Liver (tissue), 9 donors: ENCODE data around the gene SLC27A5. TPM values are rescaled to one million over a fixed set of nuclear protein-coding genes. Genes with fewer than 3 reads are reported as not detected.

Experiments
- DNase-seq: peaks from one replicate; pipeline ENCODE4 v3.0.0-alpha.2; 2017; ENCODE audit warnings: low spot score
- H3K27ac ChIP-seq, 2 donors: one replicate each; pipeline ENCODE4 v1.7.0; 2013; ENCODE audit warnings: inconsistent platforms in 2 of 2, low read length in 2 of 2, control low read depth in 1 of 2, low read depth in 1 of 2, mild to moderate bottlenecking in 1 of 2
- H3K27me3 ChIP-seq, 4 donors: one replicate each; pipeline versions ENCODE4 v1.6.1 to v1.7.0; 2013; ENCODE audit warnings: low read length in 3 of 4, inconsistent platforms in 1 of 4, mild to moderate bottlenecking in 1 of 4, moderate library complexity in 1 of 4; ENCODE audit not compliant: control insufficient read depth in 4 of 4, insufficient read depth in 4 of 4
- H3K36me3 ChIP-seq, 4 donors: one replicate each; pipeline versions ENCODE4 v1.6.1 to v1.7.0; 2013; ENCODE audit warnings: low read length in 3 of 4, mild to moderate bottlenecking in 3 of 4, low read depth in 1 of 4, moderate library complexity in 1 of 4; ENCODE audit not compliant: control insufficient read depth in 4 of 4, insufficient read depth in 3 of 4
- H3K4me1 ChIP-seq, 4 donors: one replicate each; pipeline versions ENCODE4 v1.6.1 to v1.7.0; 2013; ENCODE audit warnings: low read length in 3 of 4, mild to moderate bottlenecking in 3 of 4, moderate library complexity in 1 of 4; ENCODE audit not compliant: control insufficient read depth in 4 of 4, insufficient read depth in 4 of 4
- H3K4me3 ChIP-seq, 3 donors: one replicate each; pipeline versions ENCODE4 v1.6.1 to v1.7.0; 2013; ENCODE audit warnings: low read length in 3 of 3, control low read depth in 1 of 3, low read depth in 1 of 3, mild to moderate bottlenecking in 1 of 3
- H3K9ac ChIP-seq, 2 donors: one replicate each; pipeline ENCODE4 v1.7.0; 2013; ENCODE audit warnings: low read length in 2 of 2, mild to moderate bottlenecking in 2 of 2, moderate library complexity in 2 of 2, control low read depth in 1 of 2, low read depth in 1 of 2
- H3K9me3 ChIP-seq, 4 donors: one replicate each; pipeline versions ENCODE4 v1.6.1 to v1.7.0; 2013; ENCODE audit warnings: low read length in 3 of 4; ENCODE audit not compliant: control insufficient read depth in 4 of 4
- EGR1 ChIP-seq, 2 donors: IDR thresholded peaks; 2 replicates each; pipeline ENCODE4 v1.6.1; 2016 to 2018; ENCODE audit warnings: antibody characterized with exemption in 2 of 2, low read depth in 2 of 2
- FOXA1 ChIP-seq: IDR thresholded peaks from 2 replicates; pipeline ENCODE4 v1.6.1; 2016; ENCODE audit warnings: antibody characterized with exemption
- FOXA2 ChIP-seq: IDR thresholded peaks from 2 replicates; pipeline ENCODE4 v1.6.1; 2016; ENCODE audit warnings: antibody characterized with exemption
- GABPA ChIP-seq, 2 donors: IDR thresholded peaks in 1 of 2; conservative IDR thresholded peaks in 1 of 2; 2 replicates each; pipeline ENCODE4 v1.6.1; 2016; ENCODE audit warnings: antibody characterized with exemption in 2 of 2, mild to moderate bottlenecking in 1 of 2, moderate library complexity in 1 of 2
- HNF4A ChIP-seq, 2 donors: conservative IDR thresholded peaks; 2 replicates each; pipeline ENCODE4 v1.6.1; 2016; ENCODE audit warnings: antibody characterized with exemption in 2 of 2, mild to moderate bottlenecking in 2 of 2
- HNF4G ChIP-seq: IDR thresholded peaks from 2 replicates; pipeline ENCODE4 v1.6.1; 2016; ENCODE audit warnings: antibody characterized with exemption
- JUND ChIP-seq, 2 donors: IDR thresholded peaks; 2 replicates each; pipeline ENCODE4 v1.6.1; 2016; ENCODE audit warnings: antibody characterized with exemption in 2 of 2
- NR2F2 ChIP-seq: IDR thresholded peaks from 2 replicates; pipeline ENCODE4 v1.6.1; 2016; ENCODE audit warnings: antibody characterized with exemption
- RAD21 ChIP-seq, 2 donors: IDR thresholded peaks; 2 replicates each; pipeline ENCODE4 v1.6.1; 2016; ENCODE audit warnings: antibody characterized with exemption in 2 of 2, mild to moderate bottlenecking in 2 of 2
- RXRA ChIP-seq, 2 donors: IDR thresholded peaks; 2 replicates each; pipeline ENCODE4 v1.6.1; 2017 to 2018; ENCODE audit warnings: antibody characterized with exemption in 2 of 2, mild to moderate bottlenecking in 1 of 2
- SP1 ChIP-seq: IDR thresholded peaks from 2 replicates; pipeline ENCODE4 v1.6.1; 2018; ENCODE audit warnings: antibody characterized with exemption, mild to moderate bottlenecking
- TAF1 ChIP-seq: conservative IDR thresholded peaks from 2 replicates; pipeline ENCODE4 v1.6.1; 2016; ENCODE audit warnings: antibody characterized with exemption, mild to moderate bottlenecking
- YY1 ChIP-seq: IDR thresholded peaks from 2 replicates; pipeline ENCODE4 v1.6.1; 2016; ENCODE audit warnings: antibody characterized with exemption, mild to moderate bottlenecking
- WGBS: extraction: QIAGEN DNeasy Blood & Tissue Kit; methylation state at CpG from one replicate; pipeline ENCODE4 v1.1.7; 2013; 5-methylcytosine and 5-hydroxymethylcytosine counted together
- polyA plus RNA-seq, 2 donors: library from polyadenylated mRNA; stranded (reverse) in 1 of 2; unstranded in 1 of 2; fragments of 200-250 nt in 1 of 2; fragments of >200 nt in 1 of 2; fragmentation: Nextera tagmentation in 1 of 2; extraction: Ambion mirVana in 1 of 2; gene quantifications; one replicate each; pipeline versions ENCODE4 v1.2.1 to v1.2.3, GENCODE V29; 2013 to 2015
- total RNA-seq, 2 donors: library from RNA; depleted of rRNA; stranded (reverse); fragments of >200 nt; gene quantifications; one replicate each; pipeline ENCODE4 v1.2.3, GENCODE V29; 2014
- TF ChIP-seq, protein P1 (sequence below): fragments of 150-350 bp; IDR thresholded peaks from 2 replicates; pipeline ENCODE4 v1.5.1; 2017; ENCODE audit warnings: improper control_type of control experiment, low read depth, low read length; ENCODE audit not compliant: missing input control
- TF ChIP-seq, protein P2 (sequence below): IDR thresholded peaks from 2 replicates; pipeline ENCODE4 v1.6.1; 2016; ENCODE audit warnings: antibody characterized with exemption
- TF ChIP-seq, protein P3 (sequence below): IDR thresholded peaks from 2 replicates; pipeline ENCODE4 v1.6.1; 2016; ENCODE audit warnings: antibody characterized with exemption
- TF ChIP-seq, protein P4 (sequence below): IDR thresholded peaks from 2 replicates; pipeline ENCODE4 v1.6.1; 2016; ENCODE audit warnings: antibody characterized with exemption, mild to moderate bottlenecking
- TF ChIP-seq, protein P5 (sequence below): IDR thresholded peaks from 2 replicates; pipeline ENCODE4 v1.6.1; 2016; ENCODE audit warnings: antibody characterized with exemption
- donor health status: healthy.
- donor health status: healthy.
- donor health status: healthy.
- donor health status: healthy.
- donor health status: healthy.

SLC27A5 gene
- total and polyA plus RNA-seq, 4 donors: 31.9 to 395 (median 321) TPM

DNA sequence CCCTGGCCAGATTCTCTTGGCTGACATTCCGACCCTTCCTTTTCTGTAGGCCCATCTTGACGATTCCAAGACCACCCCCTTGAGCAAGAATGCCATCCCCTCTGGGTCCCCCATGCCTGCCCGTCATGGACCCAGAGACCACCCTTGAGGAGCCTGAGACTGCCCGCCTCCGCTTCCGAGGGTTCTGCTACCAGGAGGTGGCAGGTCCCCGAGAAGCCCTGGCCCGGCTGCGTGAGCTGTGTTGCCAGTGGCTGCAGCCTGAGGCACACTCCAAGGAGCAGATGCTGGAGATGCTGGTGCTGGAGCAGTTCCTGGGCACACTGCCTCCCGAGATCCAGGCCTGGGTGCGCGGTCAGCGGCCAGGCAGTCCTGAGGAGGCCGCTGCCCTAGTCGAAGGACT lies 34.7 kb downstream of the SLC27A5 start (continued):
- TF ChIP-seq, protein P1, sequence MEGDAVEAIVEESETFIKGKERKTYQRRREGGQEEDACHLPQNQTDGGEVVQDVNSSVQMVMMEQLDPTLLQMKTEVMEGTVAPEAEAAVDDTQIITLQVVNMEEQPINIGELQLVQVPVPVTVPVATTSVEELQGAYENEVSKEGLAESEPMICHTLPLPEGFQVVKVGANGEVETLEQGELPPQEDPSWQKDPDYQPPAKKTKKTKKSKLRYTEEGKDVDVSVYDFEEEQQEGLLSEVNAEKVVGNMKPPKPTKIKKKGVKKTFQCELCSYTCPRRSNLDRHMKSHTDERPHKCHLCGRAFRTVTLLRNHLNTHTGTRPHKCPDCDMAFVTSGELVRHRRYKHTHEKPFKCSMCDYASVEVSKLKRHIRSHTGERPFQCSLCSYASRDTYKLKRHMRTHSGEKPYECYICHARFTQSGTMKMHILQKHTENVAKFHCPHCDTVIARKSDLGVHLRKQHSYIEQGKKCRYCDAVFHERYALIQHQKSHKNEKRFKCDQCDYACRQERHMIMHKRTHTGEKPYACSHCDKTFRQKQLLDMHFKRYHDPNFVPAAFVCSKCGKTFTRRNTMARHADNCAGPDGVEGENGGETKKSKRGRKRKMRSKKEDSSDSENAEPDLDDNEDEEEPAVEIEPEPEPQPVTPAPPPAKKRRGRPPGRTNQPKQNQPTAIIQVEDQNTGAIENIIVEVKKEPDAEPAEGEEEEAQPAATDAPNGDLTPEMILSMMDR: no peak
- TF ChIP-seq NR2F2 (no peak), EGR1 (IDR thresholded peaks at IDR 0.05; ENCODE audit: low read depth in 2 of 2) (no peak)

DNA sequence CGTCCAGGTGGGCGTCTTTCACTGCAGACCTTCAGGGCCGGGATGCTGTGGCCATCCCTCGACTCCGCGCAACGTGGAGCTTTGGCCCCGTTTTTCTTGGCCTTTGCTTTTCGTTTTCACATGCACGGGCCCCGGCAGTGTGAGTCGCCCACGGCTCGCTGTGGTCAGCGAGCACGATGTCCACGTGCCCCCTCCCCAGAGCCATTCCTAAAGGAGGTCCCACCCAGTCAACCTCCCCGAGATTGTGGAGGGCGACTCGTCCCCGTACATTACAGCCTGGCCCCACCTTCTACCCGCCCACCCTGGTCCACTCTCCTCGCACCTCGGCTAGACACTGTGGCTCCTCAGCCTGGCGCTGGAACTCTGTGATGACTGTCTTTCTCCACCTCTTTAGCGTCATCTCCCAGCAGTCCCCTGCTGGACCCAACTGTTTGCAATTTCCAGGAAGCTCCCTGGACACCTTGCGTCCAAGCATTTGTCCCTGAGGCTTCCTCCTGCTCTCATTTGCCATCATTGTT lies 35.2 kb downstream of the SLC27A5 start:
- 2% methylated on average over 27 of the region's 27 CpGs for WGBS
- Histone ChIP-seq H3K4me1 (peaks cover 5 to 21% (median 15%) of the 10 kb centered on the region in 4 donors), H3K9me3 (no peaks in the 10 kb centered on the region), H3K27me3 (no peaks in the 10 kb centered on the region), H3K9ac (peak overlapping the region; percentile 8 to 57), H3K27ac (peak overlapping the region; percentile 87 to 88), H3K36me3 (peaks cover 0 to 22% (median 6%) of the 10 kb centered on the region in 4 donors), H3K4me3 (peak overlapping the region; percentile 62 to 78 (median 62))
- TF ChIP-seq HNF4A (conservative IDR thresholded peaks at IDR 0.05) (peak; percentile 19 to 44), SP1 (peak; percentile 20), HNF4G (no peak), FOXA2 (no peak), RXRA (IDR thresholded peaks at IDR 0.05) (peak in 1 of 2 donors; percentile 41), GABPA (IDR thresholded peaks at IDR 0.05 in 1 of 2, conservative IDR thresholded peaks at IDR 0.05 in 1 of 2) (peak in 1 of 2 donors; percentile 33), EGR1 (IDR thresholded peaks at IDR 0.05; ENCODE audit: low read depth in 2 of 2) (no peak), TAF1 (peak; percentile 50), YY1 (no peak), JUND (IDR thresholded peaks at IDR 0.05) (no peak), NR2F2 (no peak), RAD21 (IDR thresholded peaks at IDR 0.05) (no peak), FOXA1 (no peak)
- TF ChIP-seq, protein P2, sequence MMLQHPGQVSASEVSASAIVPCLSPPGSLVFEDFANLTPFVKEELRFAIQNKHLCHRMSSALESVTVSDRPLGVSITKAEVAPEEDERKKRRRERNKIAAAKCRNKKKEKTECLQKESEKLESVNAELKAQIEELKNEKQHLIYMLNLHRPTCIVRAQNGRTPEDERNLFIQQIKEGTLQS: no peak
- TF ChIP-seq, protein P1: no peak
- TF ChIP-seq, protein P3, sequence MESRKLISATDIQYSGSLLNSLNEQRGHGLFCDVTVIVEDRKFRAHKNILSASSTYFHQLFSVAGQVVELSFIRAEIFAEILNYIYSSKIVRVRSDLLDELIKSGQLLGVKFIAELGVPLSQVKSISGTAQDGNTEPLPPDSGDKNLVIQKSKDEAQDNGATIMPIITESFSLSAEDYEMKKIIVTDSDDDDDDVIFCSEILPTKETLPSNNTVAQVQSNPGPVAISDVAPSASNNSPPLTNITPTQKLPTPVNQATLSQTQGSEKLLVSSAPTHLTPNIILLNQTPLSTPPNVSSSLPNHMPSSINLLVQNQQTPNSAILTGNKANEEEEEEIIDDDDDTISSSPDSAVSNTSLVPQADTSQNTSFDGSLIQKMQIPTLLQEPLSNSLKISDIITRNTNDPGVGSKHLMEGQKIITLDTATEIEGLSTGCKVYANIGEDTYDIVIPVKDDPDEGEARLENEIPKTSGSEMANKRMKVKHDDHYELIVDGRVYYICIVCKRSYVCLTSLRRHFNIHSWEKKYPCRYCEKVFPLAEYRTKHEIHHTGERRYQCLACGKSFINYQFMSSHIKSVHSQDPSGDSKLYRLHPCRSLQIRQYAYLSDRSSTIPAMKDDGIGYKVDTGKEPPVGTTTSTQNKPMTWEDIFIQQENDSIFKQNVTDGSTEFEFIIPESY: no peak
- TF ChIP-seq, protein P4, sequence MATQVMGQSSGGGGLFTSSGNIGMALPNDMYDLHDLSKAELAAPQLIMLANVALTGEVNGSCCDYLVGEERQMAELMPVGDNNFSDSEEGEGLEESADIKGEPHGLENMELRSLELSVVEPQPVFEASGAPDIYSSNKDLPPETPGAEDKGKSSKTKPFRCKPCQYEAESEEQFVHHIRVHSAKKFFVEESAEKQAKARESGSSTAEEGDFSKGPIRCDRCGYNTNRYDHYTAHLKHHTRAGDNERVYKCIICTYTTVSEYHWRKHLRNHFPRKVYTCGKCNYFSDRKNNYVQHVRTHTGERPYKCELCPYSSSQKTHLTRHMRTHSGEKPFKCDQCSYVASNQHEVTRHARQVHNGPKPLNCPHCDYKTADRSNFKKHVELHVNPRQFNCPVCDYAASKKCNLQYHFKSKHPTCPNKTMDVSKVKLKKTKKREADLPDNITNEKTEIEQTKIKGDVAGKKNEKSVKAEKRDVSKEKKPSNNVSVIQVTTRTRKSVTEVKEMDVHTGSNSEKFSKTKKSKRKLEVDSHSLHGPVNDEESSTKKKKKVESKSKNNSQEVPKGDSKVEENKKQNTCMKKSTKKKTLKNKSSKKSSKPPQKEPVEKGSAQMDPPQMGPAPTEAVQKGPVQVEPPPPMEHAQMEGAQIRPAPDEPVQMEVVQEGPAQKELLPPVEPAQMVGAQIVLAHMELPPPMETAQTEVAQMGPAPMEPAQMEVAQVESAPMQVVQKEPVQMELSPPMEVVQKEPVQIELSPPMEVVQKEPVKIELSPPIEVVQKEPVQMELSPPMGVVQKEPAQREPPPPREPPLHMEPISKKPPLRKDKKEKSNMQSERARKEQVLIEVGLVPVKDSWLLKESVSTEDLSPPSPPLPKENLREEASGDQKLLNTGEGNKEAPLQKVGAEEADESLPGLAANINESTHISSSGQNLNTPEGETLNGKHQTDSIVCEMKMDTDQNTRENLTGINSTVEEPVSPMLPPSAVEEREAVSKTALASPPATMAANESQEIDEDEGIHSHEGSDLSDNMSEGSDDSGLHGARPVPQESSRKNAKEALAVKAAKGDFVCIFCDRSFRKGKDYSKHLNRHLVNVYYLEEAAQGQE: peak; percentile 50
- TF ChIP-seq, protein P5, sequence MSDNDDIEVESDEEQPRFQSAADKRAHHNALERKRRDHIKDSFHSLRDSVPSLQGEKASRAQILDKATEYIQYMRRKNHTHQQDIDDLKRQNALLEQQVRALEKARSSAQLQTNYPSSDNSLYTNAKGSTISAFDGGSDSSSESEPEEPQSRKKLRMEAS: peak; percentile 42
- DNase-seq: no peak
